ENCODE data around the gene SLC27A3. TPM values are rescaled to one million over a fixed set of nuclear protein-coding genes. Genes with fewer than 3 reads are reported as not detected.

SLC27A3 gene
- total RNA-seq, 3 donors from 2014 or later (not counting 1 experiment from before 2014, with no cell fraction given) = 65.3 to 107 (median 89.8) TPM

DNA sequence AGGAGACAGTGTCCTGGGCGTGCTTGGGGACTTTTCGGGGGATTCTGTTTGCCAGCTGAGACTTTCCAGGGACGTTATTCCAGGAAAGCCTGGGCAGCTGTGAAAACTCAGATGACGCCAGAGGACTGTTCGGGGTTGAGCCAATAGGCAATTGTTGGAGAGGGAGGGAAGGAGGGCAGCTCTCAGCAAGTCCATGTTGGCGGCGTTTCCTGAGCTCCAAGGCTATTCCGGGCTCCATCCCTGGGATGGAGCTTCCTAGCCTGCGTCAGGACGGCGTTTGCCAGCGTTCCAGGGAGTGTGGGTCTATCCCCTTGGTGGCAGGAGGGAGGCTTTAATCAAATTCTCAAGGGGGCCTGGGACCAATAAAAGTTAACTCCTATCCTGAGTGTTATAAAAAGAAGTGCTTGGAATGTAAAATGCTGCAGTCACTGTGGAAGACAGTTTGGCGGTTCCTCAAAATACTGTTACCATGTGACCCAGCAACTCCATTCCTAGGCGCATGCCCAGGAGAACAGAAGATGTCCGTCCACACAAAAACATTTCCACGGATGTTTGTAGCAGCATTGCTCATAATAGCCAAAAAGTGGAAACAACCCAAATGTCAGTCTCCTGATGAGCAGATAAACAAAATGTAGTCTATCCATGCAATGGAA, 15.2 kb downstream of the SLC27A3 start:
- no peaks in the 10 kb centered on the region for H3K27me3 Mint-ChIP-seq (ENCODE audit: low read depth in 2 of 2)
- H3K9me3 ChIP-seq (ENCODE audit: control insufficient read depth, insufficient read depth, low read length) = no peaks in the 10 kb centered on the region
- TF ChIP-seq, protein P1, sequence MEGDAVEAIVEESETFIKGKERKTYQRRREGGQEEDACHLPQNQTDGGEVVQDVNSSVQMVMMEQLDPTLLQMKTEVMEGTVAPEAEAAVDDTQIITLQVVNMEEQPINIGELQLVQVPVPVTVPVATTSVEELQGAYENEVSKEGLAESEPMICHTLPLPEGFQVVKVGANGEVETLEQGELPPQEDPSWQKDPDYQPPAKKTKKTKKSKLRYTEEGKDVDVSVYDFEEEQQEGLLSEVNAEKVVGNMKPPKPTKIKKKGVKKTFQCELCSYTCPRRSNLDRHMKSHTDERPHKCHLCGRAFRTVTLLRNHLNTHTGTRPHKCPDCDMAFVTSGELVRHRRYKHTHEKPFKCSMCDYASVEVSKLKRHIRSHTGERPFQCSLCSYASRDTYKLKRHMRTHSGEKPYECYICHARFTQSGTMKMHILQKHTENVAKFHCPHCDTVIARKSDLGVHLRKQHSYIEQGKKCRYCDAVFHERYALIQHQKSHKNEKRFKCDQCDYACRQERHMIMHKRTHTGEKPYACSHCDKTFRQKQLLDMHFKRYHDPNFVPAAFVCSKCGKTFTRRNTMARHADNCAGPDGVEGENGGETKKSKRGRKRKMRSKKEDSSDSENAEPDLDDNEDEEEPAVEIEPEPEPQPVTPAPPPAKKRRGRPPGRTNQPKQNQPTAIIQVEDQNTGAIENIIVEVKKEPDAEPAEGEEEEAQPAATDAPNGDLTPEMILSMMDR (IDR thresholded peaks at IDR 0.05) = no peak
- peak overlapping the region; percentile 72 for H3K4me3 Mint-ChIP-seq
- no peak for DNase-seq
- peak; percentile 12 to 47 (median 14) for ATAC-seq
- 75% methylated on average over 16 of the region's 16 CpGs for WGBS (ENCODE audit: insufficient coverage)
- H3K27ac Mint-ChIP-seq = peak overlapping the region; percentile 79 to 83
- peaks cover 41 to 52% of the 10 kb centered on the region in 2 donors for H3K4me1 Mint-ChIP-seq
- H3K9me3 Mint-ChIP-seq = no peaks in the 10 kb centered on the region
- no peaks in the 10 kb centered on the region for H3K36me3 Mint-ChIP-seq
- H3K4me3 ChIP-seq (ENCODE audit: low read length) = no peak overlapping the region
- H3K27me3 ChIP-seq (ENCODE audit: control insufficient read depth, insufficient read depth, low read length) = no peaks in the 10 kb centered on the region
- intact Hi-C loops (cut with micrococcal nuclease) = no loop called here
- no peaks in the 10 kb centered on the region for H3K36me3 ChIP-seq (ENCODE audit: control insufficient read depth, insufficient read depth, low read length)
- H3K4me1 ChIP-seq (ENCODE audit: control insufficient read depth, insufficient read depth, low read length) = peaks cover 52% of the 10 kb centered on the region
- peak overlapping the region; percentile 83 for H3K27ac ChIP-seq (ENCODE audit: low read length)

DNA sequence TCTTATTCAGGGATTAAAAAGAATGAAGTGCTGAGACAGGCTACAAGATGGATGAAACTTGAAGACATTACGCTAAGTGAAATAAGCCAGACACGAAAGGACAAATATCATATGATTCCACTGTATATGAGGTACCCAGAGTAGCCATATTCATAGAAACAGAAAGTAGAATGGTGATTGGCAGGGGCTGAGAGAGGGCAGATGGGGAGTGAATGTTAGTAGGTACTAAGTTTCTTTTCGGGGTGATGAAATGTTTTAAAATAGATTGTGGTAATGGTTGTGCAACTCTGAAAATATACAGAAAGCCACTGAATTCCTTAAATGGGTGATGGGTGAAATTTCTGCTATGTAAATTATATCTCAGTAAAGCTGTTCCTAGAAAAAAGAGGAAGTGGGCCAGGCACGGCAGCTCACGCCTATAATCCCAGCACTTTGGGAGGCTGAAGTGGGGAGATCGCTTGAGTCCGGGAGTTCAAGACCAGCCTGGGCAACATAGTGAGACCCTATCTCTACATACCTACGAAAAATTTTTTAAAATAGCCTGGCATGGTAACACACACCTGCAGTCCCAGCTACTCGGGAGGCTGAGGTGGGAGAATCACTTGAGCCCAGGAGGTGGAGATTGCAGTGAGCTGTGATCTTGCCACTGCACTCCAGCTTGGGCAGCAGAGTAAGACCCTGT, 15.9 kb downstream of the SLC27A3 start:
- peaks cover 42 to 59% of the 10 kb centered on the region in 2 donors for H3K4me1 Mint-ChIP-seq
- Histone ChIP-seq H3K36me3 (ENCODE audit: control insufficient read depth, insufficient read depth, low read length) (no peaks in the 10 kb centered on the region), H3K27me3 (ENCODE audit: control insufficient read depth, insufficient read depth, low read length) (no peaks in the 10 kb centered on the region), H3K4me3 (ENCODE audit: low read length) (no peak overlapping the region), H3K9me3 (ENCODE audit: control insufficient read depth, insufficient read depth, low read length) (no peaks in the 10 kb centered on the region), H3K27ac (ENCODE audit: low read length) (peak overlapping the region; percentile 83), H3K4me1 (ENCODE audit: control insufficient read depth, insufficient read depth, low read length) (peaks cover 58% of the 10 kb centered on the region)
- intact Hi-C loops (cut with micrococcal nuclease) = loop anchor here (1.0 kb wide), 2 partner anchors 8 to 15 kb away; no protein-coding TSS in a partner anchor
- peak overlapping the region; percentile 79 to 83 for H3K27ac Mint-ChIP-seq
- H3K27me3 Mint-ChIP-seq (ENCODE audit: low read depth in 2 of 2) = no peaks in the 10 kb centered on the region
- ATAC-seq (peak; percentile 92 to 96 (median 93)), DNase-seq (peak in 1 of 2 donors; percentile 49)
- no peaks in the 10 kb centered on the region for H3K9me3 Mint-ChIP-seq
- no peaks in the 10 kb centered on the region for H3K36me3 Mint-ChIP-seq
- H3K4me3 Mint-ChIP-seq = peak overlapping the region; percentile 69
- TF ChIP-seq, protein P1 (IDR thresholded peaks at IDR 0.05) = no peak
- 13% methylated on average over 8 of the region's 9 CpGs for whole genome bisulfite sequencing (ENCODE audit: insufficient coverage)

DNA sequence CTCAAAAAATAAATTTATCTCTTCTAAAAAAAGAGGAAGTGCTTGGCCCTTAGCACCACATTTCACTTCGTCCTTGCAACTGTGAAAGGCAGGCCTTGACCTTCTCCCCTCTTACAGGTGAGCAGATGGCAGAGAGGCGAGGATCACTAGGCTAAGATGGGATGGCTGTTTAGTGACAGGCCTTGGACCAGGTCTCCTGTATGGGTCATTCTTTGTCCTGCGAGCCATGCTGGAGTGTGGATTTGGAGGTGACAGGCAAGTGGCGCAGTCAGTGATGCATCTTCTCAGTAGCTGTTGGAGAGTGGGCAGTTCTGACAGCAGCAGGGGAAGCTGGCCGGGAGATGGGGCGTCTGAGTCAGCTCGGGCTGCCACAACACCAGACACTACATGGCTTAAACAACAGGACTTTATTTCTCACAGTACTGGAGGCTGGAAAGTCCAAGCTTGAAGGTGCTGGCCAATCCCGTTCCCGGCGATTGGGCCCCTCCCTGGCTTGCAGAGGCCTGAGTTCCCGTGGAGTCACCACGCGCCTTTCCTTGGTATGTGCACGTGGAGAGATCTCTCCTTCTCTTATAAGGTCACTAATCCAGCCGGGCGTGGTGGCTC, 16.5 kb downstream of the SLC27A3 start:
- Mint-ChIP-seq H3K4me3 (peak overlapping the region; percentile 69), H3K27me3 (ENCODE audit: low read depth in 2 of 2) (no peaks in the 10 kb centered on the region), H3K9me3 (no peaks in the 10 kb centered on the region), H3K4me1 (peaks cover 48 to 65% of the 10 kb centered on the region in 2 donors), H3K36me3 (no peaks in the 10 kb centered on the region), H3K27ac (peak overlapping the region; percentile 79 to 83)
- H3K27ac ChIP-seq (ENCODE audit: low read length) = peak overlapping the region; percentile 83
- no peaks in the 10 kb centered on the region for H3K9me3 ChIP-seq (ENCODE audit: control insufficient read depth, insufficient read depth, low read length)
- no peaks in the 10 kb centered on the region for H3K36me3 ChIP-seq (ENCODE audit: control insufficient read depth, insufficient read depth, low read length)
- no peak overlapping the region for H3K4me3 ChIP-seq (ENCODE audit: low read length)
- WGBS (ENCODE audit: insufficient coverage) = 84% methylated on average over 16 of the region's 16 CpGs
- TF ChIP-seq, protein P1 (IDR thresholded peaks at IDR 0.05) = no peak
- no peaks in the 10 kb centered on the region for H3K27me3 ChIP-seq (ENCODE audit: control insufficient read depth, insufficient read depth, low read length)
- ATAC-seq (peak in 2 of 3 donors; percentile 21 to 60), DNase-seq (peak in 1 of 2 donors; percentile 43)
- peaks cover 65% of the 10 kb centered on the region for H3K4me1 ChIP-seq (ENCODE audit: control insufficient read depth, insufficient read depth, low read length)
- intact Hi-C loops (cut with micrococcal nuclease) = loop anchor here (1.0 kb wide), 2 partner anchors 8 to 15 kb away; no protein-coding TSS in a partner anchor

Measured in natural killer cell (primary cell).